SU-DHL-6 (cell line): Measurements from ENCODE around the gene INPP5K.

Experiments used
- H2AFZ ChIP-seq: fragments of 200-600 bp; sonication (generic); 2 replicates; pipeline ENCODE4 v1.6.1; 2014; ENCODE audit warnings: low read depth, mild to moderate bottlenecking, moderate library complexity, mixed read lengths, antibody characterized with exemption, low read length; ENCODE audit not compliant: severe bottlenecking
- H3F3A ChIP-seq: fragments of 200-600 bp; shearing (Covaris generic); 2 replicates; pipeline ENCODE4 v1.6.0; 2016; ENCODE audit warnings: antibody characterized with exemption, mild to moderate bottlenecking; ENCODE audit not compliant: insufficient read depth
- H3K27ac ChIP-seq: fragments of 200-600 bp; sonication (generic); 2 replicates; pipeline ENCODE4 v1.5.1; 2016; ENCODE audit warnings: low read depth, mild to moderate bottlenecking, low read length, moderate library complexity, mixed read lengths
- H3K27me3 ChIP-seq: fragments of 200-600 bp; sonication (generic), shearing (Covaris generic); 2 replicates; pipeline ENCODE4 v1.6.0; 2014; ENCODE audit warnings: mild to moderate bottlenecking, low read length
- H3K36me3 ChIP-seq: fragments of 200-600 bp; sonication (generic); 2 replicates; pipeline ENCODE4 v1.6.1; 2014; ENCODE audit warnings: mild to moderate bottlenecking, low read length, mixed read lengths
- H3K4me2 ChIP-seq: fragments of 300-600, 200-600 bp; shearing (Covaris generic), sonication (generic); 2 replicates; pipeline ENCODE4 v1.6.0; 2014; ENCODE audit warnings: low read length, low read depth, mild to moderate bottlenecking; ENCODE audit not compliant: poor library complexity, severe bottlenecking
- H3K4me3 ChIP-seq: fragments of 200-600 bp; sonication (generic); 2 replicates; pipeline ENCODE4 v1.5.1; 2014; ENCODE audit warnings: antibody characterized with exemption, low read length, mild to moderate bottlenecking, mixed read lengths; ENCODE audit not compliant: insufficient read depth, poor library complexity, severe bottlenecking
- H3K79me2 ChIP-seq: fragments of 200-600 bp; sonication (generic); 2 replicates; pipeline ENCODE4 v1.6.1; 2014; ENCODE audit warnings: mild to moderate bottlenecking, low read length, moderate library complexity; ENCODE audit not compliant: insufficient read depth
- H3K9ac ChIP-seq: fragments of 200-600 bp; sonication (generic); 2 replicates; pipeline ENCODE4 v1.7.0; 2014; ENCODE audit warnings: mild to moderate bottlenecking, low read length
- H3K9me2 ChIP-seq: fragments of 200-600 bp; sonication (generic); replicated peaks from 2 replicates; pipeline ENCODE4 v1.6.1; 2014; ENCODE audit warnings: low read length; ENCODE audit not compliant: insufficient read depth
- H3K9me3 ChIP-seq: fragments of 200-600 bp; sonication (generic); 2 replicates; pipeline ENCODE4 v1.6.1; 2014; ENCODE audit warnings: low read length, mixed read lengths; ENCODE audit not compliant: insufficient read depth
- H4K20me1 ChIP-seq: fragments of 200-600 bp; sonication (generic); 2 replicates; pipeline ENCODE4 v1.6.1; 2014; ENCODE audit warnings: low read depth, mild to moderate bottlenecking, antibody characterized with exemption, low read length, moderate library complexity, mixed read lengths
- EZH2phosphoT487 ChIP-seq: fragments of 200-600 bp; sonication (generic), shearing (Covaris generic); conservative IDR thresholded peaks from 2 replicates; pipeline ENCODE4 v1.6.1; 2018; ENCODE audit warnings: mild to moderate bottlenecking, antibody characterized with exemption, low read length, moderate library complexity, mixed read lengths
- TF ChIP-seq, protein P1 (sequence below): fragments of 200-600 bp; sonication (generic); IDR thresholded peaks from one replicate; pipeline ENCODE4 v1.5.1; 2017; ENCODE audit warnings: antibody characterized with exemption, mild to moderate bottlenecking, low read length, moderate library complexity; ENCODE audit not compliant: insufficient read depth, poor library complexity, severe bottlenecking

Gene INPP5K

DNA sequence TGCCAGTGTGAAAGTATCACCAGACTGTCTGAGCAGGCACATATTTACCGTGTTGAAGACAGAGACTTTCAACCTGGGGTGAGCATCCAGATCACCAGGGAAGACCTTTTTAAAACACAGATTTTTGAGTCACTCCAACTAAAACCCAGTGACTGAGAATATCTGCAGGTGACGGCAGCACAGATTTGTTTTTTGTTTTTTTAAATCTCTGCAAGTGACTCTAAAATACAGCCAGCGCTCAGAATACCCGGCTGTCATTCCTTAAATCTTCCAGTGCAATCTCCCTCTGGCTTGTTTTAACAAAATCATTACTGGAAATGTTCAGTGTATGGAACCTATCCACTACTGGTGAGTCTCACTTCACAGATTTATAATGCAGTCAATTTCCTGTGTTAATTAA lies 19.3 kb upstream of the INPP5K start:
- TF ChIP-seq, protein P1, sequence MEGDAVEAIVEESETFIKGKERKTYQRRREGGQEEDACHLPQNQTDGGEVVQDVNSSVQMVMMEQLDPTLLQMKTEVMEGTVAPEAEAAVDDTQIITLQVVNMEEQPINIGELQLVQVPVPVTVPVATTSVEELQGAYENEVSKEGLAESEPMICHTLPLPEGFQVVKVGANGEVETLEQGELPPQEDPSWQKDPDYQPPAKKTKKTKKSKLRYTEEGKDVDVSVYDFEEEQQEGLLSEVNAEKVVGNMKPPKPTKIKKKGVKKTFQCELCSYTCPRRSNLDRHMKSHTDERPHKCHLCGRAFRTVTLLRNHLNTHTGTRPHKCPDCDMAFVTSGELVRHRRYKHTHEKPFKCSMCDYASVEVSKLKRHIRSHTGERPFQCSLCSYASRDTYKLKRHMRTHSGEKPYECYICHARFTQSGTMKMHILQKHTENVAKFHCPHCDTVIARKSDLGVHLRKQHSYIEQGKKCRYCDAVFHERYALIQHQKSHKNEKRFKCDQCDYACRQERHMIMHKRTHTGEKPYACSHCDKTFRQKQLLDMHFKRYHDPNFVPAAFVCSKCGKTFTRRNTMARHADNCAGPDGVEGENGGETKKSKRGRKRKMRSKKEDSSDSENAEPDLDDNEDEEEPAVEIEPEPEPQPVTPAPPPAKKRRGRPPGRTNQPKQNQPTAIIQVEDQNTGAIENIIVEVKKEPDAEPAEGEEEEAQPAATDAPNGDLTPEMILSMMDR, result no peak
- no peak for TF ChIP-seq EZH2phosphoT487
- H3K36me3 ChIP-seq, result no peaks in the 10 kb centered on the region

DNA sequence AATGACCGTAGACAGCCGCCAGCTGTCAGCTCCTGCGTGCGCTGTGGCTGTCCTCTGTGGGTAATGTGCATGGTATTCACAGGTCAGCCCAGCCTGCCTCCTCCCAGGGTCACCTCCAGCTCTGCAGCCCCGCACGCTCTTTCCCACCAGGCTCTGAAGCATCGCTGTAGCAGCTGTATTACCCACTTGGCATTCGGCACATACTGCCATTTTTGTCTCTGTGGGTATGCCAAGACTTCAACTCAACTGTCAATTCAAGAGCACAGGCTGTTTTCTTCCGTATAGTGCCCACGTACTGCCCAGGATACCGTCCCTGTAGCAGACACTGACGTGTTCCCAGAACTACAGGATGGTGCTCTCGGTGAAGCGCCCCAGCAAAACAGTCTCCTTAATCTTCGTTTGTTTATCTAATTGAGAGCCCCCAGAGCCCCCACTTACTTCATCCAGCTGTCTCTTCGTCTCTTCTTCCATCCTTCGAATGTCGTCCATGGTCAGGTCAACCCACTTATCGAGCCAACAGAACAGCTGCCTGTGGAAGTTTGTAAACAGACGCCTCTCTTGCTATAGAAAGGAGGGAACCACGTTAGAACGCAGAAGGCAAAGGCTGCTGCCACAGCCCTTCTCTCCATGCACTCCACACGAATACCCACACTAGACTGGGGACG lies 17.4 kb upstream of the INPP5K start:
- TF ChIP-seq, protein P1, result no peak
- no peak for TF ChIP-seq EZH2phosphoT487
- H3F3A ChIP-seq, result no peaks in the 10 kb centered on the region
- no peak overlapping the region for H3K4me2 ChIP-seq
- H2AFZ ChIP-seq, result no peak overlapping the region
- H3K9me2 ChIP-seq, result no peaks in the 10 kb centered on the region
- no peak overlapping the region for H3K4me3 ChIP-seq
- H4K20me1 ChIP-seq, result no peaks in the 10 kb centered on the region
- no peak overlapping the region for H3K9ac ChIP-seq
- H3K27ac ChIP-seq, result no peak overlapping the region
- no peaks in the 10 kb centered on the region for H3K79me2 ChIP-seq
- H3K36me3 ChIP-seq, result peaks cover 4% of the 10 kb centered on the region; the same call in 1 of the 2 replicates
- no peaks in the 10 kb centered on the region for H3K27me3 ChIP-seq
- no peaks in the 10 kb centered on the region for H3K9me3 ChIP-seq

More for the DNA sequence above, 19.3 kb upstream of the INPP5K start:
- no peak overlapping the region for H3K9ac ChIP-seq
- no peaks in the 10 kb centered on the region for H3K9me2 ChIP-seq
- H3K9me3 ChIP-seq, result no peaks in the 10 kb centered on the region
- no peak overlapping the region for H3K27ac ChIP-seq
- H3K4me3 ChIP-seq, result no peak overlapping the region
- H3K4me2 ChIP-seq, result no peak overlapping the region
- H3F3A ChIP-seq, result no peaks in the 10 kb centered on the region
- no peaks in the 10 kb centered on the region for H3K79me2 ChIP-seq
- H4K20me1 ChIP-seq, result no peaks in the 10 kb centered on the region
- no peak overlapping the region for H2AFZ ChIP-seq
- H3K27me3 ChIP-seq, result no peaks in the 10 kb centered on the region

DNA sequence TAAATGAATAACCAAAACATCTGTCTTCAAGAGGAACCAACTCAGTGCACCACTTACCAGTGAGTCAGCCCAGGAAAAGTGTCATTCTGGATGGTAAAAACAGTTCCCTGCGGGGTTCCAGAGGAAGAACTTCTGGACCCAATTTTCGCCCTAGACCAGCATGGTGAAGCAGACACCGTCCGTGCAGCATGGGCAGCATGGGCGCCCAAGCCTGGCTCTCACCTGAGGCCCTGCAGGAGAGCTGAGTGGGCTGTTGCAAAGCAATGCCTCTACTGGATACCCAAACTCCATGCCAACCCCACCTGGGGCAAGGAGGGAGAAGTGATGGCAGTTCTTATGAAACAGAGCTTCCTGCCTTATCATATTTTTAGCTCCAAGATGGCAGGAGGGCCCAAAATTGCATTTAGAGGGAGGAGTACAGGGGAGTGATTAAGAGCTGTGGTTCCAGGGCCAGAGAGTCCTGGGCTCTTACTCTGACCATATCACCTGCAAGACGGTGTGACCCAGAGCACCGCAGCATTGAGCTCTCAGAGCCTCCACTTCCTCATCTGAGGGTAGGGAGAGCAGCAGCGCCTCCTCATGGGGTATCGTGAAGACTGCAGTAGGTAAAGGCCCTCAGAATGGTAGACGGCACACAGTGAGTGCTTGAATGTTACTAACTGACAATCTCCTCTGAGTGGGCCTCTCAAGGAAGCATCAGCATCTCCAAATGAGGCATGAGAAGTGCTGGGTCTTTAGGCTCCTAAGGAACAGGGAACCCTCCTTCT lies 16.6 kb upstream of the INPP5K start:
- no peaks in the 10 kb centered on the region for H3K9me2 ChIP-seq
- no peak overlapping the region for H3K4me2 ChIP-seq
- no peaks in the 10 kb centered on the region for H3F3A ChIP-seq
- peaks cover 4% of the 10 kb centered on the region; the same call in 1 of the 2 replicates for H3K36me3 ChIP-seq
- H2AFZ ChIP-seq, result no peak overlapping the region
- no peak overlapping the region for H3K4me3 ChIP-seq
- no peak overlapping the region for H3K9ac ChIP-seq
- H3K79me2 ChIP-seq, result no peaks in the 10 kb centered on the region
- H3K27me3 ChIP-seq, result no peaks in the 10 kb centered on the region
- TF ChIP-seq EZH2phosphoT487, result no peak
- TF ChIP-seq, protein P1, result peak; percentile 37
- no peak overlapping the region for H3K27ac ChIP-seq
- no peaks in the 10 kb centered on the region for H3K9me3 ChIP-seq
- H4K20me1 ChIP-seq, result no peaks in the 10 kb centered on the region
